DND-41 (cell line): ENCODE data around the gene DET1.
"Not testable (repeated sequence)": the region's sequence is repeated elsewhere in the genome, so short reads cannot be mapped to it uniquely, and the experiment has no call there.

Experiments used
- EZH2 ChIP-seq: IDR thresholded peaks from 3 replicates; pipeline ENCODE4 v1.6.1; 2012; ENCODE audit warnings: borderline replicate concordance, low read depth, mild to moderate bottlenecking, moderate library complexity, low read length, inconsistent platforms; ENCODE audit not compliant: severe bottlenecking
- TF ChIP-seq, protein P1 (sequence below): IDR thresholded peaks from 2 replicates; pipeline ENCODE4 v1.5.1; 2012; ENCODE audit warnings: borderline replicate concordance, low read length, moderate library complexity, mild to moderate bottlenecking; ENCODE audit not compliant: poor library complexity, severe bottlenecking; ENCODE audit errors: extremely low read depth

DNA sequence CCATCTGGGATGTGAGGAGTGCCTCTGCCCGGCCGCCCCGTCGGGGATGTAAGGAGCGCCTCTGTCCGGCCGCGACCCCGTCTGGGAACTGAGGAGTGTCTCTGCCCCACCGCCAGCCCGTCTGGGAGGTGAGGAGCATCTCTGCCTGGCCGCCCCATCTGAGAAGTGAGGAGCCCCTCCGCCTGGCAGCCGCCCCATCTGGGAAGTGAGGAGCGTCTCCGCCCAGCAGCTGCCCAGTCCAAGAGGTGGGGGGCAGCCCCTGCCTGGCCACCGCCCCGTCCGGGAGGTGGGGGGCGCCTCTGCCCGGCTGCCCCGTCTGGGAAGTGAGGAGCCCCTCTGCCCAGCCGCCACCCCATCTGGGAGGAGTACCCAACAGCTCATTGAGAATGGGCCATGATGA lies 22.4 kb downstream of the DET1 start:
- TF ChIP-seq EZH2, result not testable (repeated sequence)
- TF ChIP-seq, protein P1, sequence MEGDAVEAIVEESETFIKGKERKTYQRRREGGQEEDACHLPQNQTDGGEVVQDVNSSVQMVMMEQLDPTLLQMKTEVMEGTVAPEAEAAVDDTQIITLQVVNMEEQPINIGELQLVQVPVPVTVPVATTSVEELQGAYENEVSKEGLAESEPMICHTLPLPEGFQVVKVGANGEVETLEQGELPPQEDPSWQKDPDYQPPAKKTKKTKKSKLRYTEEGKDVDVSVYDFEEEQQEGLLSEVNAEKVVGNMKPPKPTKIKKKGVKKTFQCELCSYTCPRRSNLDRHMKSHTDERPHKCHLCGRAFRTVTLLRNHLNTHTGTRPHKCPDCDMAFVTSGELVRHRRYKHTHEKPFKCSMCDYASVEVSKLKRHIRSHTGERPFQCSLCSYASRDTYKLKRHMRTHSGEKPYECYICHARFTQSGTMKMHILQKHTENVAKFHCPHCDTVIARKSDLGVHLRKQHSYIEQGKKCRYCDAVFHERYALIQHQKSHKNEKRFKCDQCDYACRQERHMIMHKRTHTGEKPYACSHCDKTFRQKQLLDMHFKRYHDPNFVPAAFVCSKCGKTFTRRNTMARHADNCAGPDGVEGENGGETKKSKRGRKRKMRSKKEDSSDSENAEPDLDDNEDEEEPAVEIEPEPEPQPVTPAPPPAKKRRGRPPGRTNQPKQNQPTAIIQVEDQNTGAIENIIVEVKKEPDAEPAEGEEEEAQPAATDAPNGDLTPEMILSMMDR, result not testable (repeated sequence)
